CD4-positive, alpha-beta T cell treated with Interleukin-2 at 100 ng/mL for 4 hours (primary cell): ENCODE results near the gene ASIC2.

Experiments used
- DNase-seq: peaks from one replicate; pipeline ENCODE4 v3.0.0-alpha.2; 2020; ENCODE audit warnings: low spot score

Gene ASIC2

DNA sequence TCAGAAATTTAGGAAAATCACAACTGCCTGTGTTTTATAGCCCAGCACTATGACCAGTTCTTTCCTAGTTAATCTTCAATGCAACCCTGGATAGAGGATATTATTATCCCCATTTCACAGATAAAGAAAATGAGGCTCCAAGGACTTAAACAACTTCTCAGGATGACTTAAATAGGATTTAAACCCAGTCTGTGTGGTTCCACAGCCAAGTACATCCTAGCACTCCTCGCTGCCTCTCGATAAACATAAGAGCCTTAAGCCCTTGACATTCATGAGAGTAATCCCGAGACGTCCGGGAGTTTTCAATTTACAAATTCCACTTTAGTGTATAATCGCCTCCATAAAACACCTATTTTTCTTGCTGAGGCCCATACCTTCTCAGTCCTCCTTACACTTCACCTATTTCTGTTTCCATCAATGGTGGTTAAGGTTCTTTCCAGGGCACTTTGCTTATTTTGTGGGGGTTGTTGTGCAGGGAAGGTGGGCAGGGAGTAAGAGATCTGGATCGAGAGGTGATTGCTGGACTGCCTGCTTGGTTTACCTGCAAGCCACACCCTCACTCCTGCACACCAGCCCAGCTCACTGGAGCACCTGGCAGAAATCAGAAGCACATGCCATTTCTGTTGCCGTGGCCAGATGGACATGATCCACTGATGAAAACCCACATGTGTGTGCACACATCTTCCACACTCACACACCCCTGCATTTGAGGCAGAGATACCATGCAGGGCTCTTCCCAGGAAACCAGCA is 50.5 kb downstream of the ASIC2 start:
- no peak for DNase-seq

DNA sequence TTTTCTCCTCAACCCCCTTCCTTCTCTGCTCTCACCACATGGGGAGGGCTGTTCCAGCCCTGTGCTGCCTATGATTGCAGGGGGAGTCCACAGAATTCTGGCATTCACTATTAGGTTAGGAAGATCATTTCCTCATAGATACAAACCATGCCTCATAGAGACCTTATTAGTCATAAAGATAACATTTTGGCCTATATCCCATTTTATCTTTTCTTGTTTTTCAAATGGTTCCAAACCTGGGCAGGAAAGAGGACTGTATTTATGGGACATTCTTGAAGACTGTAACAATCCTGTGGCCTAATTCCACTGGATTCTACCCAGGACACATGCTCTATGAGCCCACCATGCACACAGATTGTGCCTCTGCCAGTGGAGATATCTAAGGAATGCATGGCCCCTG is 51.7 kb downstream of the ASIC2 start:
- no peak for DNase-seq

DNA sequence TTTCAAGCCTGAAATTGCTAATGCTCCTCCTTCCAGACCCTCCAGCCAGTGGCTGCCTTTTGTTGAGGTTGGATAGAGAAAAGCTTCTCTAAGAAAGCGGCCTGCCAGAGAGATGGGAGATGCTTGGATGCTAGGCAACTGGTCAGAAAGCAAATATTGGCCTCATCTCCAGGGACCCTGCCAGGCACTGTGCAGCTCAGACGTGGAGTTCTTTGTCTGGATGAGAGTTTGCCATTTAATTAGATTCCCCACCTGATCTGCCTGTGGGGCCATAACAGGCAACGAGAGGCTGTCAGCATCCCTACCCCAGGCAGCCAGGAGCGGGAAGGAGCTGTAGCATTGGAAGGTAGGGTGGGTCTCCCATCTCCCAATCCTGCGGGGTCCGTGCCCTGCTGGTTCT is 52.7 kb downstream of the ASIC2 start:
- DNase-seq, result no peak

DNA sequence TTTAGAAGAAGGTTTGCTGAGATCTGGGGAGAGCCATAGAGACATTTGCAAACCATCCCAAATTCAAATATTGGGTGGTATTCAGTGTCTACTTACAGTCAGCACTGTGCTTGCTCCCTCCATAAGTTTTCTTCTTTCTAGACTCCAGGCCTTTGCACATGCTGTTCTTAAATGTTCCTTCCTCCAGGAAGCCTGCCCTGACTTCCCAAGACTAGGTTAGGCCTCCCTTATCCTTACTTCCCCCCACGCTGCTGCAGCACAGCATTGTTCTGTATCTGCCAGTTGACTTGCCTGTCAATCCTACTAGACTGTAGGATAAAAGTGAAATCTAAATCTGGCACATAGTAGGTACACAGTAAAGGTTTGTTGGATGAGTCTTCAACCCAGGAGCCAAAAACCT is 53.4 kb downstream of the ASIC2 start:
- DNase-seq, result no peak

DNA sequence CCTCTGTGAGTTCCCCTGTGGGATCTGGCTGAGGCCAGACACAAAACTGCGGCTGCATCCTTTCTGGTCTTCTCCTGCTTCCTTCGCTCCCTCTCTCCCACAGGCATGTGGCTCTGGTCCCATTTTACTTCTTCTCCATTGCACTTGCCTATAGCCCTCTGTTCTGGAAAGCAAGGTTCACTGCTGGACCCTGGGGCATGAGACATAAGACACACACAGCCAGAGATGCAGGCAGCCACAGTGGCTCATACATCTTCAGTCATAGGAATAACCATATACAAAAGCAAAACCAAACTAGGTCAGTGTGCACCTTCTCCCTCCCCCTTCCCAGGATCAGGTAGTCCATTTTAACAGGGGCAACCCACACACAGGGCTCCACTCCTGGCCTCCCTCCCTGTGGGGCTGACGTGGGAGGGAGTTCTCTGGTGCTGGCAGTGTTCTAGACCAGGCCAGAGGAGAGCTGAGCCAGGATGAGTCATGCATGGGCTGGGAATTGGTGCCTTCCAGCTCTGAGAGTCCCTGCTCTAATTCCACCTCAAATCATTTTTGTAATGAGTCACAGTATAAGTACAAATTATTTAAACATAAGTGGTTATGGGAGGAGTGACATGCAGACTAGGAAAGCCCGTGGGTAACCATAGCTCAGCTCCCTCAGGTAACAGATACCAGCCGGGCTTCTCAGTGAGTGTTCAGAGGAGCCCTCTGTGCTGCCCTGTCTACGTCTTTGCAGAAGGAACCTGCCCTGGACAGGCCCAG is 58.0 kb downstream of the ASIC2 start:
- DNase-seq, result no peak

DNA sequence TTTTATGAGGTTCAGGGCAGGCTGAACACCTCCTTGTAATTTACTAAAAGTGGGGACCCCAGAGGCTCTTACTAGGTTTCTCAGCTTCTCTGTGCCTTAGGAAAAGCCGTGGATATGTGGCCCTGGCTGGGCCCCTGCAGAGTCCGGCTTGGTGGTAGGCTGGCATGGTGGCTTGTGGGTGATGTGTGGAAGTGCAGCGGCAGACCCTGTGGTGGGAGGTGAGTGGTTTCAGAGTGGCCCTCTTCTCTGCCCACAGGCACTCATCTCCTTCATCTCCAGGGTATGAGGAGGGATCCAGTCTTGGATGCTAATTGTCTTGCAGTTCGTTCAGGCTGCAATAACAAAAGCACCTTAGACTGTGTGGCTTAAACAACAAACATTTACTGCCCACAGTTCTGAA is 58.9 kb downstream of the ASIC2 start:
- DNase-seq, result no peak

DNA sequence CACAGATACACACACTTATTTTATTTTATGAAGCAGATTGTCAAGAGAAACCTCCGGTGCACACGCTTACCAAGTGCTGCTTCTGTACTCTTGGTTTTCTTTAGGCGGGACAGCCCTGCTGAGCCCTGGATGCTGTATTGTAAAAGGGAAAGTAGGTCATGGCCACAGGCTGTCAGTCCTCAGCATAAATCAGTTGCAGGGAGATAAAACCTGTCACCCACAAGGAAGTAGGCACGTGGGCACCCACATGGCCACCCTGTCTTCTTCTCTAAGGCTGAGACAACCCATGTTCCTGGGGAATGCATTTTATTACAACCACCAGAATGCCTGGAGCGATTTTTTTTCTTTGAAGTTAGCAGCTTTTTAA is 59.3 kb downstream of the ASIC2 start:
- DNase-seq, result no peak

DNA sequence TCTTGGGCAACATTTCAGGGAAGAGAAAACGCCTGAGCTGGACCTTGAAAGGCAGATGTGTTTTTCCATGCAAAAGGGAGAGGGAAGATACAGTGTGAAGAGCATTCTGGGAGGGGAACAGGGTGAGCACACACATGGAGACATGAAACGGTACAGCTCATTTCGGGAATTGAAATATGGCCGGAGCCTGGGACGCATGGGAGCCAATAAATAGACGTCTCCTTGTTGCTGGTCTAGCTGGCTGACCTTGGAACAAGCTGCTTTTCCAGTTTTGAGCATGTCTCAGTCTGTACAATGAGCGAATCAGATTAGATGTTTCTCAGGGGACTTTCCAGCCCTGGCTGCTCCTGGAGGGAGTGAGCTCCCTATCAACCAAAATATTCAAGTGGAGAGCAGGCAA is 63.6 kb downstream of the ASIC2 start:
- no peak for DNase-seq

DNA sequence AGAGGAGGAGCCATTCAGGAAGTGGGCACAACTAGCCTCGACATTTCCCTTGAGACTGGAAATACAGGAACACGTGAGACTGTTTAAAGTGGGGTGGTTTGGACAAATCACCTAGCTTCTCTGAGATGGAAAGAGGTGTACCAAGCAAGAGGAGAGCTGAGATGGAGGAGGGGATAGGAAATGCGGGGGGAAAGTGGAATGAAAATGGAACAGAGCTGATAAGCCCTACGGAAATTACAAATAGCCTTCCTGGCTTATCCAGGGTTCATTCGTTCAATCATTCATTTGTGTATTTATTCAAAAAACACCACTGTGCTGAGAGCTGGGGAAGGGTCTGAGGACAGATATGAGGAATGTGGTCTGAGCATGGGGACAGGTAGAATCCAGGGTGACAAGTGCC is 64.1 kb downstream of the ASIC2 start:
- DNase-seq, result no peak

DNA sequence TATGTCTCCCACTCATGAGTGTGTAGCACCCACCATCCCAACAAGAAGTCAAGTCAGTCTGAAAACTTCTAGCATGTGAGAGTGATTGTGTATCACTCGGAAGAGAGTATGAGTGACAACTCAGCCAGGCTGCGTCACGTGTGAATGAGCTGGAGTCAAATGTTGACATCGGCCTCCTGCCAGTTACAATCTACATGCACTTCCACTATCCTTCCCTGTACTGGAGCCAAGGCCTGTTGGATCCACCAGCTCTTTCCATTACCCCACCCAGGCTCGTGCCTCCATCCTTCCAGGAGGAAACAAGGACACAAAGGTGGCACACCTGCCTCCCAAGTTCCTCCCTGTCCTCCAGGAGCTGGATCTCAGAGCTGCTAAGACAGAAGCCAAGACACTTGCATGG is 64.5 kb downstream of the ASIC2 start:
- DNase-seq, result no peak

DNA sequence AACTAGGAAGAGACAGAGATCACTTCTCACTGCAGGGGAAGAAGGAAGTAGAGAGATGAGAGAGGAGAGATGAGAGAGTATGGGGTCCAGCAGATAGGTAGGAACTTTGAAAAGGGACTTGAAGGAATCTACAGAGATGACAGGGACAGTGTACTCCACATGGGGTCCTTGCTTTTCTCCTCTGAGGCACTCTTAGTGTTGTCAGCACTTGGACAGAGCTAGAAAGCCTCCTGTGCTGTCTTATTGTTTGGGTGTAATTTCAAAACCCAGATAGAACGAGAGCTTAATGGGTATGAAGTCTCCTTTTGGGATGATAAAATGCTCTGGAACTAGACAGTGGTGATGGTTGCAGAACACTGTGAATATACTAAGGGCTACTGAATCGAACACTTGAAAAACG is 65.2 kb downstream of the ASIC2 start:
- DNase-seq, result no peak

DNA sequence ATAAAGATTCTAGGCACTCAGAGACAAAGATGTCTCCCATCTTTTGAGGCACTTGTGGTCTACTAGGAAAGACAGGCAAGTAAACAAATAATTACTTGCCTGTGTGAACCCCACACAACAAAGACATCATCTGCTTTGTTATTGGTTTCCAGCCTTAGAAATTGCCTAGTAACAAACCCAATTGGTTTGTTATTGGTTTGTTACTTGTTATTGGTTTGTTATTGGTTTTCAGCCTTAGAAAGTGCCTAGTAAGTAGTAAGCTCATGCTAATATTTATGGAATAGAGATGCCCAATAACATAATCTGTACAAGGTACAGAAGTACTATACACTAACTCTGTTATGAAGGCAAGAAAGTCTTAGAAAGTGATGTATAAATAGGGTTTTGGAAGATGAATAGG is 67.1 kb downstream of the ASIC2 start:
- no peak for DNase-seq

DNA sequence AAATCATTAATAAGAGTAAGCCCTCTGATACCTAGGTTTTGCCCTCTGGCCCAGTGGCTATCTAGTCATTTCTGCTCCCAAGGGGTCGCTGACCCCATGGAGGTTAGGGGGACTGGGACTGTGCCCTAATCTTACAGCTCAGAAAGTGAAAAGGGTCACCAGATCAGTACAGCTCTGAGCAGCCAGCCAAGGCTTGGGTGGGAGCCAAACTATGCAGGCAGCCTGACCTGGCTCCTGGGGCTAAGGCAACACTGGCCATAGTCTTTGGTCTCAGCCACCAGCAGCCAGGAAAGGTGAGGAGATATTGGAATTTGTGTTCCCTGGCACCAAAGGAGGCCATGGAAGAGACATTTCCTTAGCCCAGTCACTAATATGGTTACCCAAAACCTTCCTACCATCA is 67.6 kb downstream of the ASIC2 start:
- no peak for DNase-seq

DNA sequence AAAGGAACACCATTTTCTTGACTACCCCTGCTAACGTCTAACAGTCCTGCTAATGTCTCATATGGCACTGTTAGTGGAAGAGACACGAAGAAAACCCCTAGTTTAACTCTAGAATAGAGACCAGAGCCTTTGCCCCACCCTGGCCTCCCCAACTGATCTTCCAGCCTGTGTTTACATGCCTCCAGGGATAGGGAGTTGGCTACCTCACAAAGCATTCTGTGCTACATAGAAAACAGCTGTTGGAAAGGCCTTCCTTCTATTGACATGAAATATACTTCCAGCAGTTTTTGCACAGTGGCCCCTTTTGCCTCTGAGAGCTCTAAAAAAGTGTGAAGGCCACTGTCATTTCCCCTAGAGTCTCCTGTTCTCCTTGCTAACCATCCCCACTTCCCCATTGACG is 73.1 kb downstream of the ASIC2 start:
- no peak for DNase-seq

DNA sequence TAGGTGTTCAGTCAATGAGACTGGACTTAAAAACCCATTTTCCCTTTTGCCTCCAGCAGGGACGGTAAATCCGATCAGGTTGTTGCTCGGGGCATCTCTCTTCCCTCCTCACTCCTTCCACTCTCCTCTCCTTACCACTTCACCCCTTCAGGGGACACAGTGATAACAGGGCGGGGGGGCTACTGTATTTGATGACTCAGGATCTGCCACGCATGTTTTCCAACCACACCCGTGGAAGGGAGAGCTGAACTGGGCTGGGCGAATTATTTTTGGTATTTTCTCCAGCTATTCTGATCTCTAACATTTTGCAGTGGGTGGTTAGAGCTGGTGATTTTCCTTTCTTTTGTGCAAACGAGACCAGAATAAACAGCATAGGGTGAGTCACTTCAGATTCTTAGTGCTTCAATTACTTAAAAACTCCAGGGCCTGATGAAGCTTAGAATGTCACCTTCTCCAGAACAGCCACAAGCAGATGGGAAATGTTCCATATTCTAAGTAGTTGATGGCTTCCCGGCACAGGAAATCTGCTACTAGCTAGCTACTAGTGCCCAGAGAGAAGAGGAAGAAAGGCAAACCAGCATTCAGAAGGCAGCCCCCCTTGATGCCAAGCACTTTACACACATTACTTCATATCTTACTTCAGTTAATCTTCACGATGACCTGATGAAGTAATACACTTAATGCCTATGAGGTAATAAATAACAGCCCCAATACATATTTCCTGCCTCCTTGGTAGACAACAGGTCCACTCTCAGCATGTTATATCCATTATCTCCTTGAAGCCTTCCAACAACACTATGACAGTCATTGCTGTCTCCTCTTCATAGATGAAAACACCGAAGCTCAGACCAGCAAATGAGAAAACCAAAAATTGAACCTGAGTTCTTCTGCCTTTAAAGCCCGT is 74.1 kb downstream of the ASIC2 start:
- no peak for DNase-seq

DNA sequence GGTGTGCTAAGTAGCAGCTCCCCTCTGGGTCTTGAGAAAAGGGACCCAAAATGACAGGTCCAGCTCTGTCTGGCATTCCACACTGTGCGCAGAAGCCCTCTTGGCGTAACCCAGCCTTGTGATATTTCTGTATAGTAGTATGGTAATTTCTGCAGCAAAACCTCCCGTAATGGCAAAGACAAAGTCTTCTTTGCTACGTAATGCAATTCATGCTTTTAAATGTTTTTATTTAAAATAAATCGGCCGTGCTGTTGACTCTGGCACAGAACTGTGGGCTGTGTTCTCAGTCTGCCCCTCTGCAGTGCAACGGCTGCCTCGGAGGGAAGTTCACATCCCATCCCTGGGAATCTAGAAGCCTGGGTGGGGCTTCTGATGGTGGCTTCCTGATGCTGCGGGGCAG is 75.2 kb downstream of the ASIC2 start:
- no peak for DNase-seq

DNA sequence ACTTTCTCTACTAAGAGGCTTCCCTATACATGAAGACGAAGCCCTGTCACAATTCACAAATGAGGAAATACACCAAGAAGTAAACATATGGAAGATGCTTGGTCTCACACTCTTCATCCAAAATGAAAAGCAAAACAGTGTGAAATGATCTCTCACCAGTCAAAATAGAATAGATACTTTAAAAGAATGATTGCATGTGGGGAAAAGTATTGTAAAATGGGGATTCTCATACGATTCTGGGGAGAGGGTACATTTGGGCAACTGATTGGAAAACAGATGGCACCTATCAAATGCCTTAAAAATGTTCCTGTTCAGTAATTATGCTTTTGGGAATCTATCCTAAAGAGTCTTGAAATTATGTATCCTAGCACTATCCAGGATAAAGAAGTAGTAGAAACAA is 78.1 kb downstream of the ASIC2 start:
- no peak for DNase-seq

DNA sequence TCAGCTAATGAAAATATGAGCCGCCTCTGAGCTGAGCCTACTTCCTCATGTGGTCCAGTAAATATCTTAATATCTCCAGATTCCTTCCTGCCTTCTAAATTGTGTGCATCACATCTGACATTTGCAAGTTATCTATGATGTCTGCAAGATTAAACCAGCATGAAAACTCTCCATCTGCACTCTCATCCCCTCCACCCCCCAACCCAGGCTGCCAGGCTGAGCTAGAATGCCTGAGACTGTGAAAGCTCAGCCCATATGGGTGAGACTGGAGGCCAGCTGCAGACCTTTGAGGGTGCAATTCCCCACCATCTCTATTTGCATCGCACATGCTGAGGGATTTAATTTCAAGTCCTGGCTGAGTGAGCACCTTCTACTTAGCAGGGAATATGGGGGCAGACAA is 82.8 kb downstream of the ASIC2 start:
- no peak for DNase-seq

DNA sequence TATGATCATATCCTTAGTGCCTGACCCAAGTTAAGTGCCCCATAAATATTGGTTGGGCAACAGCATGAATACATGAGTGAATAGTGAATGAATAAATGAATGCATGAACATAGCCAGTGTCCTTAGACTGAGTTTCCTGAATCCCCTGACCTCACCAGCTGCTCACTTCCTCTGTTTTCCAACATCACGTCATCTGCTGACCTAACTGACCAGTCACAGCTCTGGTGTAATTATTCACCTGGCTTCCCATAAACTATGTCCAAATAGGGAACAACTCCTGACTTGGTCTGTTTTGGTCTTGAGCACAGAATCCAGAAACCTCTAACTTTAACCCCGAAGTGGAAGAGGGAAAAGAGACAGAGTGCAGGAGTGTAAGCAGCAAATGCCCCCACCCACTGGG is 83.4 kb downstream of the ASIC2 start:
- DNase-seq, result no peak

DNA sequence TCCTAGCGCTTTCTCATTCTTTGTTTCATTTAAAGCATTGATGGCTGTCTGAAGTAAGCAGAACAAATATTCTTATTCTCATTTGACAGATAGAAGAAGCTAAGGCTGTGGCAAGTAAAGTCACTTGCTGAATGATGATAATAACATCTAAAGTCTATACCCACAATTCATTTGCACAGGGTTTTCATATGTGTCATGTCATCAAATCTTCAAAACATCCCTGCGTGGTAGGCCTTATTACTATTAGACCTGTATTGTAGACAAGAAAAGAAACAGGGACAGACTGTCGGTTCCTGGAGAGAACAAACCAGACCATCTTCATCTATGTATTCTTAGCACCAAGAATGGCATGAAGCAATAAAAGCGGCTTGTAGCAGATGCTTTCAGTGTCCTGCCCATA is 85.9 kb downstream of the ASIC2 start:
- no peak for DNase-seq

DNA sequence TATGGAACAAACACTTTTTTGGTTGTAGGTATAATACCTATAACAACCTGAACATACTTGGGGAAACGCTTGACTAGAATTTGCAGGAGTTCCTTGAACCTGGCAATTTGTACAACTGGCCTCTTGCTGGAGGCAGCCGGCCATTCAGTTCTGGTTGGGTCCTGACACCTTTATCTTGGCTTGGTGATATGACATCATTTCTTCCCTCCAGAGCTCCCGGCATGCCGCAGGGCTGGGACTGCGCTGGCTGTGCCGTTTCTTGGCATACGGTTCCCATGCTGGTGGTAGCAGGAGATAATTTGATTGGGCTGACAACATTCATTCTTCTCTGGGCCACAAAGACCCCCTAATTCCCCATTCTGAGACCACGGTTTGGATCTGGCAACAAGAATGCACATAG is 87.5 kb downstream of the ASIC2 start:
- DNase-seq, result no peak

DNA sequence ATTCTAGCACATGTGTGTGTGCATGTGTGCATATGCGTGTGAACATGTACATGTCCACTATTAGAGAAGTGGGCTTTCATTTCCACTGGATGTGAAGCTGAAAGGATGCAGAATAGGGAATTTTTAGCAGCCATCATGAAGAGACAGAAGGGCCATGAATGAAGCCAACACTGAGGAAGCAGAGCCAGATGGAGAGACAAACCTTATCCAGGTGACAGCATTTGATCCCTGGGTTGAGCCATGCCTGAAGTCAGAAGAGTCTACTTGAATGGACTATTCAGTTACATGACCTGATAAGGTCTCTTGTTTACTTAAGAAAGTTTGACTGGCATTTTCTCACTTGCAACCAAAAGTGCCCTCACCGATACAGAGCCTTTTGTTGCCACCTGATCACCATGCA is 88.4 kb downstream of the ASIC2 start:
- DNase-seq, result no peak

DNA sequence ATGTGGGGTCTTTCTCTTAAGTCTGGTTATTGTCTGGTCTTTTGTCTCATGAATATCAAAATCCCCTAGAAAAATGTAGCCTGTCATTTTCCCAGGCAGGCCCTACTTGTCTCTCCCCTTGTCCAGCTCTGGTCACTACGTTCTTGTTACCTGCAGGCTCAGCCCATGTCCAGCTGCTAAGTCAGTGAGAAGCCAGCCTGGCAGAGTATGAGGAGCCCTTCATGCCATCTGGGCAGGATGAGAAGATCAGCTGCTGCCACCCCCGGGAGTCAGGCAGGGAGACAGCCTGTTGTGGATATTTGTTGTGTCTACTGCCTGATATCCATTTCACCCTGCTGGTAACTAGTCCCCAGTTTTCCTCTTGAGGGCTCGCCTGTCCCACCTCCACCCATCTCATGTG is 88.9 kb downstream of the ASIC2 start:
- DNase-seq, result no peak
